HepG2 (cell line): ENCODE measurements around the gene FAAP100. TPM values are rescaled to one million over a fixed set of nuclear protein-coding genes. Genes with fewer than 3 reads are reported as not detected.

Source experiments
- BCL6 ChIP-seq: IDR thresholded peaks from 2 replicates; pipeline ENCODE4 v1.6.1; 2016; ENCODE audit warnings: missing genetic modification reagents, missing compliant biosample characterization
- CEBPZ ChIP-seq: IDR thresholded peaks from 2 replicates; pipeline ENCODE4 v1.6.1; 2012; ENCODE audit warnings: low read length, improper control_type of control experiment
- KMT2A ChIP-seq: sonication (generic); formaldehyde crosslinking; IDR thresholded peaks from 2 replicates; pipeline ENCODE4 v1.4.0; 2020; ENCODE audit warnings: missing genetic modification reagents
- MLX ChIP-seq: IDR thresholded peaks from 2 replicates; pipeline ENCODE4 v1.6.1; 2016
- NFRKB ChIP-seq: fragments of 450-650 bp; IDR thresholded peaks from 2 replicates; pipeline ENCODE4 v1.6.1; 2017
- PHF21A ChIP-seq: sonication (generic); formaldehyde crosslinking; IDR thresholded peaks from 2 replicates; pipeline ENCODE4 v1.5.0; 2020; ENCODE audit warnings: mild to moderate bottlenecking, missing genetic modification reagents
- POLR2AphosphoS5 ChIP-seq: IDR thresholded peaks from 2 replicates; pipeline ENCODE4 v1.6.1; 2012; ENCODE audit warnings: low read depth, low read length
- POLR2G ChIP-seq: fragments of 200-400 bp; formaldehyde crosslinking; IDR thresholded peaks from 2 replicates; pipeline ENCODE4 v1.6.1; 2018; ENCODE audit warnings: mild to moderate bottlenecking, low read depth, low read length, moderate library complexity
- RARA ChIP-seq: IDR thresholded peaks from 2 replicates; pipeline ENCODE4 v1.6.1; 2016; ENCODE audit warnings: missing genetic modification reagents, missing compliant biosample characterization
- STAT6 ChIP-seq: sonication (generic); formaldehyde crosslinking; IDR thresholded peaks from 2 replicates; pipeline ENCODE4 v1.4.0; 2020; ENCODE audit warnings: missing genetic modification reagents, mild to moderate bottlenecking, borderline replicate concordance
- ZBTB39 ChIP-seq: sonication (generic); formaldehyde crosslinking; IDR thresholded peaks from 2 replicates; pipeline ENCODE4 v1.5.0; 2020; ENCODE audit warnings: missing genetic modification reagents
- ZNF124 ChIP-seq: sonication (generic); formaldehyde crosslinking; IDR thresholded peaks from 2 replicates; pipeline ENCODE4 v1.4.0; 2020; ENCODE audit warnings: missing genetic modification reagents
- ZNF280B ChIP-seq: sonication (generic); formaldehyde crosslinking; IDR thresholded peaks from 2 replicates; pipeline ENCODE4 v1.5.0; 2020; ENCODE audit warnings: missing genetic modification reagents, mild to moderate bottlenecking, borderline replicate concordance
- ZNF326 ChIP-seq: sonication (generic); formaldehyde crosslinking; IDR thresholded peaks from 2 replicates; pipeline ENCODE4 v1.4.0; 2020; ENCODE audit warnings: missing genetic modification reagents, borderline replicate concordance
- ZNF543 ChIP-seq: sonication (generic); formaldehyde crosslinking; IDR thresholded peaks from 2 replicates; pipeline ENCODE4 v1.4.0; 2020; ENCODE audit warnings: mild to moderate bottlenecking, missing genetic modification reagents
- ZNF749 ChIP-seq: sonication (generic); formaldehyde crosslinking; IDR thresholded peaks from 2 replicates; pipeline ENCODE4 v1.8.0; 2022; ENCODE audit warnings: mild to moderate bottlenecking, missing genetic modification reagents, moderate library complexity, borderline replicate concordance
- polyA plus RNA-seq, 8 experiments: library from polyadenylated mRNA; depleted of rRNA in 3 of 8; stranded (reverse) in 7 of 8; unstranded in 1 of 8; fragments of >200 nt; fragmentation: Illumina TruSeq in 4 of 8; extraction: Trizol in 4 of 8; gene quantifications; 2 replicates each; pipeline versions ENCODE4 v1.2.1 to v1.2.3, GENCODE V29; 2011 to 2016; ENCODE audit warnings: low read depth in 4 of 8, missing spikeins in 1 of 8, mixed read lengths in 1 of 8; ENCODE audit not compliant: insufficient read depth in 1 of 8
- total RNA-seq, 5 experiments: library from RNA; depleted of rRNA; stranded (reverse); fragments of >200 nt; fragmentation: Illumina TruSeq; extraction: Trizol; gene quantifications; 2 replicates each; pipeline ENCODE4 v1.2.3, GENCODE V29; 2016; ENCODE audit warnings: low read depth in 1 of 5
- TF ChIP-seq, protein P1 (sequence below): sonication (generic); formaldehyde crosslinking; IDR thresholded peaks from 2 replicates; pipeline ENCODE4 v1.5.1; 2020; ENCODE audit warnings: missing genetic modification reagents, mild to moderate bottlenecking, borderline replicate concordance

FAAP100 gene
- total and polyA plus RNA-seq, 2 of the 13 experiments (the other 11 are each of a cell fraction or from before 2014, with no cell fraction given): 7.6 to 20.8 TPM

- TF ChIP-seq ZNF280B (CRISPR knock-in tag): 0 out of 2 replicates have a peak, but pooled peaks have one; percentile 15
- no peak for TF ChIP-seq NFRKB
- TF ChIP-seq BCL6 (CRISPR knock-in tag): no peak
- no peak for TF ChIP-seq PHF21A (CRISPR knock-in tag)
- TF ChIP-seq, protein P1, sequence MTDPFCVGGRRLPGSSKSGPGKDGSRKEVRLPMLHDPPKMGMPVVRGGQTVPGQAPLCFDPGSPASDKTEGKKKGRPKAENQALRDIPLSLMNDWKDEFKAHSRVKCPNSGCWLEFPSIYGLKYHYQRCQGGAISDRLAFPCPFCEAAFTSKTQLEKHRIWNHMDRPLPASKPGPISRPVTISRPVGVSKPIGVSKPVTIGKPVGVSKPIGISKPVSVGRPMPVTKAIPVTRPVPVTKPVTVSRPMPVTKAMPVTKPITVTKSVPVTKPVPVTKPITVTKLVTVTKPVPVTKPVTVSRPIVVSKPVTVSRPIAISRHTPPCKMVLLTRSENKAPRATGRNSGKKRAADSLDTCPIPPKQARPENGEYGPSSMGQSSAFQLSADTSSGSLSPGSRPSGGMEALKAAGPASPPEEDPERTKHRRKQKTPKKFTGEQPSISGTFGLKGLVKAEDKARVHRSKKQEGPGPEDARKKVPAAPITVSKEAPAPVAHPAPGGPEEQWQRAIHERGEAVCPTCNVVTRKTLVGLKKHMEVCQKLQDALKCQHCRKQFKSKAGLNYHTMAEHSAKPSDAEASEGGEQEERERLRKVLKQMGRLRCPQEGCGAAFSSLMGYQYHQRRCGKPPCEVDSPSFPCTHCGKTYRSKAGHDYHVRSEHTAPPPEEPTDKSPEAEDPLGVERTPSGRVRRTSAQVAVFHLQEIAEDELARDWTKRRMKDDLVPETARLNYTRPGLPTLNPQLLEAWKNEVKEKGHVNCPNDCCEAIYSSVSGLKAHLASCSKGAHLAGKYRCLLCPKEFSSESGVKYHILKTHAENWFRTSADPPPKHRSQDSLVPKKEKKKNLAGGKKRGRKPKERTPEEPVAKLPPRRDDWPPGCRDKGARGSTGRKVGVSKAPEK (CRISPR knock-in tag): no peak
- no peak for TF ChIP-seq KMT2A (CRISPR knock-in tag)
- TF ChIP-seq ZNF749: no peak
- TF ChIP-seq STAT6 (CRISPR knock-in tag): no peak
- TF ChIP-seq MLX (CRISPR knock-in tag): no peak
- no peak for TF ChIP-seq POLR2AphosphoS5
- no peak for TF ChIP-seq RARA (CRISPR knock-in tag)
- no peak for TF ChIP-seq ZBTB39 (CRISPR knock-in tag)
- no peak for TF ChIP-seq ZNF543
- TF ChIP-seq ZNF124: no peak
- no peak for TF ChIP-seq CEBPZ
- TF ChIP-seq POLR2G: peak; percentile 33
- no peak; the same call in 1 of the 2 replicates for TF ChIP-seq ZNF326 (CRISPR knock-in tag)
Observed at GRCh38 chr17:81537343-81537855, 14.8 kb downstream of the FAAP100 start (continued).
